Activated naive CD8-positive, alpha-beta T cell treated with anti-CD3 and anti-CD28 coated beads, Interleukin-2, amount 50 U/mL, for 24 hours (primary cell): ENCODE measurements around the gene OSBPL8.
A peak's percentile ranks its signal among the peaks of the same experiment; 100 is the strongest.
"Not testable (repeated sequence)": the region's sequence is repeated elsewhere in the genome, so short reads cannot be mapped to it uniquely, and the experiment has no call there.

Source experiments
- ATAC-seq: fragments of 150-1000 bp; cut with Tn5 transposase; one replicate; pipeline ENCODE4 v1.10.0; 2021
- DNase-seq: peaks from one replicate; pipeline ENCODE4 v3.0.0; 2021
- H3K27ac Mint-ChIP-seq: one replicate; pipeline ENCODE4 v1.8.0; 2021; ENCODE audit warnings: mild to moderate bottlenecking, mixed read lengths
- H3K27me3 Mint-ChIP-seq: one replicate; pipeline ENCODE4 v1.8.0; 2021; ENCODE audit warnings: mixed read lengths
- H3K36me3 Mint-ChIP-seq: one replicate; pipeline ENCODE4 v1.8.0; 2021; ENCODE audit warnings: low read depth, mixed read lengths
- H3K4me1 Mint-ChIP-seq: one replicate; pipeline ENCODE4 v1.8.0; 2021; ENCODE audit warnings: mixed read lengths
- H3K4me3 Mint-ChIP-seq: one replicate; pipeline ENCODE4 v1.8.0; 2021; ENCODE audit warnings: mild to moderate bottlenecking, moderate library complexity, mixed read lengths
- H3K9me3 Mint-ChIP-seq: one replicate; pipeline ENCODE4 v1.8.0; 2021; ENCODE audit warnings: mixed read lengths

Gene OSBPL8

GRCh38 chr12:76520348-76520747, 39.2 kb downstream of the OSBPL8 start:
- H3K4me3 Mint-ChIP-seq, result peak overlapping the region; percentile 24
- H3K27me3 Mint-ChIP-seq, result no peaks in the 10 kb centered on the region
- peaks cover 24% of the 10 kb centered on the region for H3K9me3 Mint-ChIP-seq
- H3K4me1 Mint-ChIP-seq, result peaks cover 44% of the 10 kb centered on the region
- H3K27ac Mint-ChIP-seq, result peak overlapping the region; percentile 24
- DNase-seq, result no peak
- ATAC-seq, result no peak
- H3K36me3 Mint-ChIP-seq, result peaks cover 57% of the 10 kb centered on the region

- H3K4me1 Mint-ChIP-seq, result peaks cover 43% of the 10 kb centered on the region
- peaks cover 24% of the 10 kb centered on the region for H3K9me3 Mint-ChIP-seq
- H3K27ac Mint-ChIP-seq, result peak overlapping the region; percentile 54
- ATAC-seq (peak; percentile 87), DNase-seq (peak; percentile 10)
- H3K4me3 Mint-ChIP-seq, result no peak overlapping the region
- H3K36me3 Mint-ChIP-seq, result peaks cover 61% of the 10 kb centered on the region
- H3K27me3 Mint-ChIP-seq, result no peaks in the 10 kb centered on the region
These were observed 40.0 kb downstream of the OSBPL8 start for GRCh38 chr12:76519538-76519937.

- Mint-ChIP-seq H3K9me3 (peaks cover 24% of the 10 kb centered on the region), H3K36me3 (peaks cover 59% of the 10 kb centered on the region), H3K27ac (peak overlapping the region; percentile 54), H3K4me1 (peaks cover 43% of the 10 kb centered on the region), H3K4me3 (no peak overlapping the region), H3K27me3 (no peaks in the 10 kb centered on the region)
- DNase-seq (no peak), ATAC-seq (no peak)
These were observed 40.9 kb downstream of the OSBPL8 start for GRCh38 chr12:76518699-76519098.

- Mint-ChIP-seq H3K36me3 (peaks cover 40% of the 10 kb centered on the region), H3K27ac (no peak overlapping the region), H3K9me3 (peaks cover 30% of the 10 kb centered on the region), H3K4me1 (peaks cover 33% of the 10 kb centered on the region), H3K4me3 (no peak overlapping the region), H3K27me3 (no peaks in the 10 kb centered on the region)
- DNase-seq (no peak), ATAC-seq (no peak)
These were observed 44.3 kb downstream of the OSBPL8 start for GRCh38 chr12:76515271-76515670.

- Mint-ChIP-seq H3K4me1 (peaks cover 14% of the 10 kb centered on the region), H3K36me3 (peaks cover 29% of the 10 kb centered on the region), H3K9me3 (peaks cover 19% of the 10 kb centered on the region), H3K4me3 (peak overlapping the region; percentile 18)
- not testable (repeated sequence) for DNase-seq, H3K27me3 Mint-ChIP-seq, H3K27ac Mint-ChIP-seq
- peak; percentile 46 for ATAC-seq
These were observed 48.4 kb downstream of the OSBPL8 start for GRCh38 chr12:76511116-76511716.

- H3K9me3 Mint-ChIP-seq, result peaks cover 18% of the 10 kb centered on the region
- peaks cover 34% of the 10 kb centered on the region for H3K36me3 Mint-ChIP-seq
- no peak for DNase-seq
- ATAC-seq, result no peak
- H3K4me1 Mint-ChIP-seq, result peaks cover 17% of the 10 kb centered on the region
- no peak overlapping the region for H3K4me3 Mint-ChIP-seq
- H3K27ac Mint-ChIP-seq, result no peak overlapping the region
- no peaks in the 10 kb centered on the region for H3K27me3 Mint-ChIP-seq
These were observed 51.2 kb downstream of the OSBPL8 start for GRCh38 chr12:76508128-76508980.

GRCh38 chr12:76506149-76506548, 53.4 kb downstream of the OSBPL8 start:
- Mint-ChIP-seq H3K9me3 (peaks cover under 1% of the 10 kb centered on the region), H3K36me3 (peaks cover 41% of the 10 kb centered on the region), H3K4me1 (peaks cover 18% of the 10 kb centered on the region), H3K27me3 (no peaks in the 10 kb centered on the region), H3K27ac (no peak overlapping the region), H3K4me3 (no peak overlapping the region)
- ATAC-seq (no peak), DNase-seq (no peak)

- Mint-ChIP-seq H3K27me3 (no peaks in the 10 kb centered on the region), H3K4me3 (no peak overlapping the region), H3K36me3 (peaks cover 42% of the 10 kb centered on the region), H3K4me1 (peaks cover 14% of the 10 kb centered on the region), H3K27ac (no peak overlapping the region), H3K9me3 (no peaks in the 10 kb centered on the region)
- no peak for DNase-seq
- ATAC-seq, result no peak
These were observed 54.5 kb downstream of the OSBPL8 start for GRCh38 chr12:76505050-76505449.

- H3K9me3 Mint-ChIP-seq, result no peaks in the 10 kb centered on the region
- H3K4me3 Mint-ChIP-seq, result no peak overlapping the region
- peaks cover 45% of the 10 kb centered on the region for H3K36me3 Mint-ChIP-seq
- ATAC-seq, result no peak
- no peak overlapping the region for H3K27ac Mint-ChIP-seq
- H3K4me1 Mint-ChIP-seq, result peaks cover 15% of the 10 kb centered on the region
- DNase-seq, result no peak
- no peaks in the 10 kb centered on the region for H3K27me3 Mint-ChIP-seq
These were observed 55.0 kb downstream of the OSBPL8 start for GRCh38 chr12:76504606-76505005.

GRCh38 chr12:76503957-76504356, 55.6 kb downstream of the OSBPL8 start:
- peaks cover 13% of the 10 kb centered on the region for H3K4me1 Mint-ChIP-seq
- H3K4me3 Mint-ChIP-seq, result no peak overlapping the region
- ATAC-seq (no peak), DNase-seq (no peak)
- peaks cover 43% of the 10 kb centered on the region for H3K36me3 Mint-ChIP-seq
- no peaks in the 10 kb centered on the region for H3K27me3 Mint-ChIP-seq
- no peaks in the 10 kb centered on the region for H3K9me3 Mint-ChIP-seq
- no peak overlapping the region for H3K27ac Mint-ChIP-seq

- Mint-ChIP-seq H3K4me3 (no peak overlapping the region), H3K4me1 (peaks cover 13% of the 10 kb centered on the region), H3K36me3 (peaks cover 42% of the 10 kb centered on the region), H3K9me3 (no peaks in the 10 kb centered on the region), H3K27me3 (no peaks in the 10 kb centered on the region), H3K27ac (no peak overlapping the region)
- ATAC-seq (no peak), DNase-seq (no peak)
These were observed 58.2 kb downstream of the OSBPL8 start for GRCh38 chr12:76501390-76501789.

- H3K4me3 Mint-ChIP-seq, H3K4me1 Mint-ChIP-seq, H3K27me3 Mint-ChIP-seq, ATAC-seq, H3K27ac Mint-ChIP-seq, DNase-seq: not testable (repeated sequence)
- peaks cover 15% of the 10 kb centered on the region for H3K9me3 Mint-ChIP-seq
- peaks cover 45% of the 10 kb centered on the region for H3K36me3 Mint-ChIP-seq
These were observed 60.4 kb downstream of the OSBPL8 start for GRCh38 chr12:76499136-76499535.

GRCh38 chr12:76495556-76495955, 64.0 kb downstream of the OSBPL8 start:
- peaks cover 3% of the 10 kb centered on the region for H3K4me1 Mint-ChIP-seq
- H3K27me3 Mint-ChIP-seq, result no peaks in the 10 kb centered on the region
- no peak overlapping the region for H3K27ac Mint-ChIP-seq
- peaks cover 15% of the 10 kb centered on the region for H3K9me3 Mint-ChIP-seq
- ATAC-seq (no peak), DNase-seq (no peak)
- no peak overlapping the region for H3K4me3 Mint-ChIP-seq
- peaks cover 41% of the 10 kb centered on the region for H3K36me3 Mint-ChIP-seq

- H3K36me3 Mint-ChIP-seq, result peaks cover 47% of the 10 kb centered on the region
These were observed 68.3 kb downstream of the OSBPL8 start for GRCh38 chr12:76491292-76491691.

GRCh38 chr12:76490763-76491162, 68.8 kb downstream of the OSBPL8 start:
- ATAC-seq, result no peak
- peaks cover 46% of the 10 kb centered on the region for H3K36me3 Mint-ChIP-seq

More at GRCh38 chr12:76491292-76491691, 68.3 kb downstream of the OSBPL8 start:
- Mint-ChIP-seq H3K4me3 (no peak overlapping the region), H3K27me3 (no peaks in the 10 kb centered on the region), H3K9me3 (peaks cover 15% of the 10 kb centered on the region), H3K4me1 (peaks cover 19% of the 10 kb centered on the region), H3K27ac (no peak overlapping the region)
- ATAC-seq (no peak), DNase-seq (no peak)

More at GRCh38 chr12:76490763-76491162, 68.8 kb downstream of the OSBPL8 start:
- Mint-ChIP-seq H3K27me3 (no peaks in the 10 kb centered on the region), H3K27ac (no peak overlapping the region), H3K9me3 (peaks cover 12% of the 10 kb centered on the region), H3K4me1 (peaks cover 19% of the 10 kb centered on the region), H3K4me3 (no peak overlapping the region)
- DNase-seq, result no peak
